ENCODE results near the gene EDN3. TPM values are rescaled to one million over a fixed set of nuclear protein-coding genes. Genes with fewer than 3 reads are reported as not detected.

EDN3 gene
- total and polyA plus RNA-seq, 2 experiments from 2014 or later: not detected

DNA sequence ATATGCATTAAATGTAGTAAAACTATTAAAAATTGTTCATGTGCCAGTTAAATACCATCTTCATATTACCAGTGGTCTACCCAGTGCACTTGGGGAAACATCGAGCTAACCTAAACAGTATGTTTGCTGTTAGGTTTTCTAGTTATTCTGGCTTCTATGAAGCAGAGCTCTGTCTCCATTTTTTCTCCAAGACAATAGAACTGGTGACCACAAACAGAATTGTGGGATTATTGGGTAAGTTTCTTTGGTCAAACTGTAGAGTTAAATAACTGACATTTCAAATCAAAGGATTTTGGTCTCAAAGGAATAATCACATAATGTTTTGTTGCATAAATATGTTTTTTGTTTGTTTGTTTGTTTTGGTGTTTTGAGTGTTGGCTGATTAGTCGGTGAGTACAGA lies 40.5 kb upstream of the EDN3 start:
- H3K27me3 ChIP-seq: peaks cover 9% of the 10 kb centered on the region
- no peak overlapping the region for H3K27ac ChIP-seq
- no peaks in the 10 kb centered on the region for H3K9me3 ChIP-seq (ENCODE audit: low read depth)
- no peak overlapping the region for H3K4me3 ChIP-seq
- TF ChIP-seq, protein P1, sequence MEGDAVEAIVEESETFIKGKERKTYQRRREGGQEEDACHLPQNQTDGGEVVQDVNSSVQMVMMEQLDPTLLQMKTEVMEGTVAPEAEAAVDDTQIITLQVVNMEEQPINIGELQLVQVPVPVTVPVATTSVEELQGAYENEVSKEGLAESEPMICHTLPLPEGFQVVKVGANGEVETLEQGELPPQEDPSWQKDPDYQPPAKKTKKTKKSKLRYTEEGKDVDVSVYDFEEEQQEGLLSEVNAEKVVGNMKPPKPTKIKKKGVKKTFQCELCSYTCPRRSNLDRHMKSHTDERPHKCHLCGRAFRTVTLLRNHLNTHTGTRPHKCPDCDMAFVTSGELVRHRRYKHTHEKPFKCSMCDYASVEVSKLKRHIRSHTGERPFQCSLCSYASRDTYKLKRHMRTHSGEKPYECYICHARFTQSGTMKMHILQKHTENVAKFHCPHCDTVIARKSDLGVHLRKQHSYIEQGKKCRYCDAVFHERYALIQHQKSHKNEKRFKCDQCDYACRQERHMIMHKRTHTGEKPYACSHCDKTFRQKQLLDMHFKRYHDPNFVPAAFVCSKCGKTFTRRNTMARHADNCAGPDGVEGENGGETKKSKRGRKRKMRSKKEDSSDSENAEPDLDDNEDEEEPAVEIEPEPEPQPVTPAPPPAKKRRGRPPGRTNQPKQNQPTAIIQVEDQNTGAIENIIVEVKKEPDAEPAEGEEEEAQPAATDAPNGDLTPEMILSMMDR (IDR thresholded peaks at IDR 0.05; ENCODE audit: low read depth, low read length): no peak
- H3K36me3 ChIP-seq: no peaks in the 10 kb centered on the region
- no peak for DNase-seq (ENCODE audit: low read depth in 1 of 2, low spot score in 1 of 2)
- H3K4me1 ChIP-seq (ENCODE audit: low read depth): no peaks in the 10 kb centered on the region

DNA sequence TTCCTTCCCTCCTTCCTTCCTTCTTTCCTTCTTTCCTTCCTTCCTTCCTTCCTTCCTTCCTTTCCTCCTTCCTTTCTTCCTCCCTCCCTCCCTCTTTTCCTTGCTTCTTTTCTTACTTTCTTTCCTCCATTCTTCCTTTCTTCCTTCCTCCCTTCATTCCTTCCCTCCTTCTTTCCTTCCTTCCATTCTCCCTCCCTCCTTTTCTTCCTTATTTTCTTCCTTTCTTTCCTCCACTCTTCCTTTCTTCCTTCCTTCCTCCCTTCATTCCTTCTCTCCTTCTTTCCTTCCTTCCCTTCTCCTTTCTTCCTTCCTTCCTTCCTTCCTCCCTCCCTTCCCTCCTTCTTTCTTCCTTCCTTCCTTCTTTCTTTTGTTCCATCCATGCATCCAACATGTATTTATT lies 35.1 kb upstream of the EDN3 start:
- Histone ChIP-seq H3K4me3 (no peak overlapping the region), H3K4me1 (ENCODE audit: low read depth) (peaks cover 13% of the 10 kb centered on the region), H3K36me3 (no peaks in the 10 kb centered on the region), H3K27ac (no peak overlapping the region), H3K27me3 (peaks cover 9% of the 10 kb centered on the region), H3K9me3 (ENCODE audit: low read depth) (no peaks in the 10 kb centered on the region)
- TF ChIP-seq, protein P1 (IDR thresholded peaks at IDR 0.05; ENCODE audit: low read depth, low read length): no peak
- no peak for DNase-seq (ENCODE audit: low read depth in 1 of 2, low spot score in 1 of 2)

DNA sequence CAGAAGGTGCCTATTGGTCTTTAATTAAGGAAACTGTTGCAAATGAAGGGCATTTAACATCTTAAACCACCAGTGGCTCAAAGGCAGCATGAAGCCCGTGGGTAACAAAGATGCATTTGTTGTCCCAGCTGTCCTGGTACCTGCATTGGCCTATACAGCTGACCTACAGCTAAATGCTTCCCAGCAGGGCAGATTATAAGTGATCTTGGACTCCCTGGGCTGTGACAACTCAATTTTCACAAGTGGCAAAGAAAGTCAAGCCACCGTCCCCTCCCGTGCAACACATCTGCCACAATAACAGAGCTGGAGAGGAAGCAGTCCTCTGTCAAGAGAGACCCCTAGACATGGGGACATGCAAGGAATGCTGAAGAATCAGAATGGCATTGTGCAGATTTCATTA lies 31.5 kb upstream of the EDN3 start:
- TF ChIP-seq, protein P1 (IDR thresholded peaks at IDR 0.05; ENCODE audit: low read depth, low read length): no peak
- Histone ChIP-seq H3K9me3 (ENCODE audit: low read depth) (no peaks in the 10 kb centered on the region), H3K27ac (no peak overlapping the region), H3K4me3 (no peak overlapping the region), H3K36me3 (no peaks in the 10 kb centered on the region), H3K27me3 (peaks cover 9% of the 10 kb centered on the region), H3K4me1 (ENCODE audit: low read depth) (peaks cover 13% of the 10 kb centered on the region)
- DNase-seq (ENCODE audit: low read depth in 1 of 2, low spot score in 1 of 2): peak in 1 of 2 donors; percentile 18

DNA sequence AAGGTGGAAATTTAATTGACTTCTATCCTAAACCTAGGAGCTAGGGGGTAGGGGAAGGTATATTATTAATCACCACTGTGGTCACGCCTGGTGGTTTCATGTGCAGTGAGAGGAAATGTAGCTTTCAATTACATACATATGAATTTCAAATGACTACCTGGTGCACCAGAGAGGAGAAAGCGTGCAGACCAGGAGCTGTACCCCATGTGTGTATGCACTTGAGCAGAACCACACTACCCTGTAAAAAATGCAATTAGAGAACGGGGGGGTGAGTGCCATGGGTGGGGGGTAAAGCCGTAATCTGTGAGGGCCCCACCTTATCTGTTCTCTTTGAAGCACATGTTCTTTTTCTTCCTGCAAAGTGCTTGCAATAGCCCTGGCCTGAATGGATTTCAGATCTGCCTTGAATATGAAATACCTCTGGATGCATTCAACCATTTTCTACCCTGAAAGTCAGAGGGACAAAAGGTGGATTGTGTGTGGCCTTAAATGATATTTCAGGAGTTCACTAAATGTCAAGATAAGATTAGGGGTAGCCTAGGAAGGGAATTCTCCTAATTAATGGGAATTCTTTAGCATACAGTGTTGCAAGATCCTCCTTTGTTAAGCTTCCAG lies 30.9 kb upstream of the EDN3 start:
- H3K36me3 ChIP-seq: no peaks in the 10 kb centered on the region
- no peak overlapping the region for H3K27ac ChIP-seq
- no peak overlapping the region for H3K4me3 ChIP-seq
- H3K27me3 ChIP-seq: peaks cover 8% of the 10 kb centered on the region
- no peaks in the 10 kb centered on the region for H3K9me3 ChIP-seq (ENCODE audit: low read depth)
- TF ChIP-seq, protein P1 (IDR thresholded peaks at IDR 0.05; ENCODE audit: low read depth, low read length): no peak
- peak in 1 of 2 donors; percentile 1 for DNase-seq (ENCODE audit: low read depth in 1 of 2, low spot score in 1 of 2)
- peaks cover 13% of the 10 kb centered on the region for H3K4me1 ChIP-seq (ENCODE audit: low read depth)

DNA sequence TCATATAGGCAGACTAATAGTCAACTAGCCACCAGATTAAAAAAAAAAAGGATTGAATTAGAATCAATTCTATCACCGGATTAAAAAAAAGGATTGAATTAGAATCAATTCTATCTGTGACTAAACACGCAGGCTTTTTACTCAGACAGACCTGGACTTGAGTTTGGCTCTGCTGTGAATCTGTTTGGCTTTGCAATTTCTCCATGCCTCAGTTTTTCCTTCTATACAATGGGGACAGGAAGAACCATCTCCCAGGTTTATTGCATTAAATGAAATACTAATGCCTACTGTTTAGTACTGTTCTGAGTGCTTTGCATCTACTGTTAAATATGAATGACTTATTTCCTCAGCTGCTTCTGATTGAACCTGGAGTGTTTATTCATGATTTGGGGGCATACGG lies 30.0 kb upstream of the EDN3 start:
- H3K9me3 ChIP-seq (ENCODE audit: low read depth): no peaks in the 10 kb centered on the region

More for the DNA sequence above, 30.0 kb upstream of the EDN3 start:
- no peak overlapping the region for H3K4me3 ChIP-seq
- DNase-seq (ENCODE audit: low read depth in 1 of 2, low spot score in 1 of 2): no peak
- TF ChIP-seq, protein P1 (IDR thresholded peaks at IDR 0.05; ENCODE audit: low read depth, low read length): no peak
- H3K4me1 ChIP-seq (ENCODE audit: low read depth): peaks cover 13% of the 10 kb centered on the region
- peaks cover 6% of the 10 kb centered on the region for H3K27me3 ChIP-seq
- no peak overlapping the region for H3K27ac ChIP-seq
- no peaks in the 10 kb centered on the region for H3K36me3 ChIP-seq

Measured in cardiac muscle cell (in vitro differentiated cells and primary cell).